T-cell (primary cell): ENCODE results near the gene OSBPL3. TPM values are rescaled to one million over a fixed set of nuclear protein-coding genes. Genes with fewer than 3 reads are reported as not detected.
"Not testable (repeated sequence)": the region's sequence is repeated elsewhere in the genome, so short reads cannot be mapped to it uniquely, and the experiment has no call there.

Experiments used
- ATAC-seq, 4 experiments: fragments of 200-7000 bp in 3 of 4; fragments of 150-1000 bp in 1 of 4; cut with Tn5 transposase; replicated peaks in 1 of 4; 1 replicate in 3 of 4; 2 replicates in 1 of 4; pipeline ENCODE4 v1.10.0; 2021; ENCODE audit warnings: moderate library complexity in 3 of 4, mild to moderate bottlenecking in 2 of 4, moderate number of reproducible peaks in 1 of 4
- CTCF ChIA-PET, 2 donors: fragments of 300-600 bp; sonication (Branson Sonifier 250); formaldehyde crosslinking; loops; one replicate each; lab custom pipeline; 2022; ENCODE audit warnings: antibody characterized with exemption in 2 of 2; lab: Charles Lee
- POLR2A ChIA-PET, 2 donors: fragments of 300-600 bp; sonication (Branson Sonifier 250); formaldehyde crosslinking; loops; one replicate each; lab custom pipeline; 2022; ENCODE audit warnings: antibody characterized with exemption in 2 of 2; lab: Charles Lee
- DNase-seq, 35 experiments: peaks; one replicate each; pipeline versions ENCODE4 v3.0.0 to v3.0.0-alpha.2; 2013 to 2023
- H3K27ac ChIP-seq: one replicate; pipeline ENCODE4 v1.5.1; 2013; ENCODE audit warnings: low read length
- H3K27me3 ChIP-seq, 2 experiments: replicated peaks in 1 of 2; 1 replicate in 1 of 2; 2 replicates in 1 of 2; pipeline versions ENCODE4 v1.6.1 to v1.7.0; 2013; ENCODE audit warnings: low read length in 1 of 2, mixed read lengths in 1 of 2; ENCODE audit not compliant: control insufficient read depth in 2 of 2, insufficient read depth in 2 of 2; ENCODE audit errors: extremely low read depth in 1 of 2
- H3K36me3 ChIP-seq, 2 donors: 1 replicate in 1 of 2; 2 replicates in 1 of 2; pipeline versions ENCODE4 v1.6.1 to v1.7.0; 2013; ENCODE audit warnings: low read length in 1 of 2; ENCODE audit not compliant: control insufficient read depth in 2 of 2, insufficient read depth in 1 of 2; ENCODE audit errors: extremely low read depth in 1 of 2
- H3K4me1 ChIP-seq, 2 experiments: 1 replicate in 1 of 2; 2 replicates in 1 of 2; pipeline versions ENCODE4 v1.6.1 to v1.7.0; 2013; ENCODE audit warnings: low read length in 2 of 2, mixed read lengths in 1 of 2; ENCODE audit not compliant: insufficient read depth in 2 of 2, control insufficient read depth in 1 of 2; ENCODE audit errors: extremely low read depth in 1 of 2
- H3K4me3 ChIP-seq, 2 donors: 1 replicate in 1 of 2; 2 replicates in 1 of 2; pipeline versions ENCODE4 v1.5.1 to v1.7.0; 2013; ENCODE audit warnings: mild to moderate bottlenecking in 2 of 2, low read length in 1 of 2, moderate library complexity in 1 of 2; ENCODE audit not compliant: control insufficient read depth in 1 of 2; ENCODE audit errors: extremely low read depth in 1 of 2
- H3K9me3 ChIP-seq: 2 replicates; pipeline ENCODE4 v1.7.0; 2013
- H3K27ac Mint-ChIP-seq, 2 donors: one replicate each; pipeline ENCODE4 v1.8.0; 2020 to 2021; ENCODE audit warnings: mild to moderate bottlenecking in 2 of 2, mixed read lengths in 2 of 2
- H3K27me3 Mint-ChIP-seq, 2 donors: one replicate each; pipeline ENCODE4 v1.8.0; 2021 to 2022; ENCODE audit warnings: mixed read lengths in 2 of 2
- H3K36me3 Mint-ChIP-seq: one replicate; pipeline ENCODE4 v1.8.0; 2021; ENCODE audit warnings: mixed read lengths
- H3K4me1 Mint-ChIP-seq, 3 donors: one replicate each; pipeline ENCODE4 v1.8.0; 2020 to 2022; ENCODE audit warnings: mixed read lengths in 3 of 3, mild to moderate bottlenecking in 1 of 3
- H3K4me3 Mint-ChIP-seq, 3 donors: one replicate each; pipeline ENCODE4 v1.8.0; 2020 to 2022; ENCODE audit warnings: mild to moderate bottlenecking in 3 of 3, mixed read lengths in 3 of 3, moderate library complexity in 3 of 3
- H3K9me3 Mint-ChIP-seq, 3 donors: one replicate each; pipeline ENCODE4 v1.8.0; 2020 to 2022; ENCODE audit warnings: mixed read lengths in 3 of 3
- WGBS: methylation state at CpG from one replicate; pipeline ENCODE4 v1.1.5; 2013; ENCODE audit warnings: missing lambda C conversion rate; ENCODE audit not compliant: insufficient coverage; 5-methylcytosine and 5-hydroxymethylcytosine counted together
- total RNA-seq, 35 experiments: library from RNA in 6 of 35; stranded (reverse) in 6 of 35; fragments of 120-200 nt in 1 of 35; gene quantifications; one replicate each; pipeline versions ENCODE4 v1.2.1 to v1.2.4 and lab custom pipeline; 2013 to 2026

OSBPL3 gene
- total RNA-seq, 5 donors from 2014 or later (not counting 1 experiment from before 2014, with no cell fraction given), result 30.2 to 62.7 (median 54.7) TPM

GRCh38 chr7:24903992-24904391 lies 76.0 kb downstream of the OSBPL3 start:
- H3K27ac Mint-ChIP-seq, POLR2A ChIA-PET, H3K9me3 Mint-ChIP-seq, ATAC-seq, H3K27me3 ChIP-seq, H3K36me3 ChIP-seq, CTCF ChIA-PET, H3K4me3 ChIP-seq, H3K9me3 ChIP-seq, DNase-seq, H3K27me3 Mint-ChIP-seq, H3K27ac ChIP-seq, H3K4me3 Mint-ChIP-seq, H3K36me3 Mint-ChIP-seq: not testable (repeated sequence)
- peaks cover 33 to 36% (median 34%) of the 10 kb centered on the region in 3 donors for H3K4me1 Mint-ChIP-seq
- H3K4me1 ChIP-seq, result peaks cover 14 to 50% of the 10 kb centered on the region in 2 experiments
- WGBS, result no CpG with 5 or more reads among the region's 4 CpGs

- Histone ChIP-seq H3K4me3 (no peak overlapping the region), H3K27ac (no peak overlapping the region), H3K4me1 (peaks cover 10 to 49% of the 10 kb centered on the region in 2 experiments), H3K27me3 (no peaks in the 10 kb centered on the region), H3K9me3 (no peaks in the 10 kb centered on the region), H3K36me3 (no peaks in the 10 kb centered on the region)
- ChIA-PET CTCF (no interaction called here), POLR2A (no interaction called here)
- H3K4me3 Mint-ChIP-seq, result no peak overlapping the region
- DNase-seq, result no peak
- WGBS, result 100% methylated on average over 1 of the region's 3 CpGs
- no peak for ATAC-seq
- no peaks in the 10 kb centered on the region for H3K27me3 Mint-ChIP-seq
- no peaks in the 10 kb centered on the region for H3K9me3 Mint-ChIP-seq
- H3K4me1 Mint-ChIP-seq, result peaks cover 37 to 41% (median 38%) of the 10 kb centered on the region in 3 donors
- no peak overlapping the region for H3K27ac Mint-ChIP-seq
- peaks cover 8% of the 10 kb centered on the region for H3K36me3 Mint-ChIP-seq
These were observed 76.4 kb downstream of the OSBPL3 start for GRCh38 chr7:24903559-24903958.

- peaks cover 42 to 46% (median 43%) of the 10 kb centered on the region in 3 donors for H3K4me1 Mint-ChIP-seq
- no peak for ATAC-seq
- Histone ChIP-seq H3K27ac (no peak overlapping the region), H3K36me3 (no peaks in the 10 kb centered on the region), H3K4me1 (peaks cover 4 to 50% of the 10 kb centered on the region in 2 experiments), H3K27me3 (no peaks in the 10 kb centered on the region), H3K9me3 (no peaks in the 10 kb centered on the region), H3K4me3 (no peak overlapping the region)
- no CpG with 5 or more reads among the region's 2 CpGs for WGBS
- no peaks in the 10 kb centered on the region for H3K27me3 Mint-ChIP-seq
- DNase-seq, result no peak
- ChIA-PET POLR2A (interaction anchor here in 1 of 2 donors (0.6 kb wide), 1 partner anchor 14 kb away, joined by 3 read pairs; no protein-coding TSS in a partner anchor), CTCF (no interaction called here)
- no peaks in the 10 kb centered on the region for H3K9me3 Mint-ChIP-seq
- peaks cover 8% of the 10 kb centered on the region for H3K36me3 Mint-ChIP-seq
- H3K27ac Mint-ChIP-seq, result no peak overlapping the region
- no peak overlapping the region for H3K4me3 Mint-ChIP-seq
These were observed 77.0 kb downstream of the OSBPL3 start for GRCh38 chr7:24902931-24903330.

GRCh38 chr7:24902276-24902675 lies 77.7 kb downstream of the OSBPL3 start:
- peaks cover 42 to 49% (median 46%) of the 10 kb centered on the region in 3 donors for H3K4me1 Mint-ChIP-seq
- WGBS, result no CpG with 5 or more reads among the region's 2 CpGs
- H3K27me3 Mint-ChIP-seq, result no peaks in the 10 kb centered on the region
- no peak for ATAC-seq
- H3K4me3 ChIP-seq, result no peak overlapping the region
- no peak overlapping the region for H3K4me3 Mint-ChIP-seq
- no peak overlapping the region for H3K27ac Mint-ChIP-seq
- DNase-seq, result no peak
- no peaks in the 10 kb centered on the region for H3K9me3 ChIP-seq
- H3K4me1 ChIP-seq, result peaks cover 0 to 47% of the 10 kb centered on the region in 2 experiments
- no peak overlapping the region for H3K27ac ChIP-seq
- ChIA-PET POLR2A (interaction anchor here in 1 of 2 donors (0.6 kb wide), 1 partner anchor 212 kb away, joined by 5 read pairs; no protein-coding TSS in a partner anchor), CTCF (no interaction called here)
- no peaks in the 10 kb centered on the region for H3K27me3 ChIP-seq
- H3K36me3 Mint-ChIP-seq, result peaks cover 8% of the 10 kb centered on the region
- no peaks in the 10 kb centered on the region for H3K9me3 Mint-ChIP-seq
- H3K36me3 ChIP-seq, result no peaks in the 10 kb centered on the region

GRCh38 chr7:24899905-24900304 lies 80.1 kb downstream of the OSBPL3 start:
- ChIA-PET CTCF (interaction anchor here in 1 of 2 donors (1.0 to 1.5 kb wide), 3 partner anchors 10 to 171 kb away, joined by 3 to 4 read pairs (median 3); no protein-coding TSS in a partner anchor), POLR2A (no interaction called here)
- Histone ChIP-seq H3K4me3 (no peak overlapping the region), H3K27ac (no peak overlapping the region), H3K4me1 (peaks cover 0 to 31% of the 10 kb centered on the region in 2 experiments), H3K36me3 (no peaks in the 10 kb centered on the region), H3K9me3 (no peaks in the 10 kb centered on the region), H3K27me3 (no peaks in the 10 kb centered on the region)
- WGBS, result 100% methylated on average over 1 of the region's 4 CpGs
- Mint-ChIP-seq H3K4me1 (peaks cover 47 to 67% (median 66%) of the 10 kb centered on the region in 3 donors), H3K27ac (no peak overlapping the region), H3K27me3 (no peaks in the 10 kb centered on the region), H3K36me3 (peaks cover 5% of the 10 kb centered on the region), H3K4me3 (no peak overlapping the region), H3K9me3 (no peaks in the 10 kb centered on the region)
- no peak for ATAC-seq
- no peak for DNase-seq

- peaks cover 0 to 29% of the 10 kb centered on the region in 2 experiments for H3K4me1 ChIP-seq
- no peaks in the 10 kb centered on the region for H3K36me3 ChIP-seq
- Mint-ChIP-seq H3K9me3 (no peaks in the 10 kb centered on the region), H3K27me3 (no peaks in the 10 kb centered on the region), H3K4me3 (no peak overlapping the region), H3K36me3 (peaks cover 5% of the 10 kb centered on the region), H3K27ac (peak overlapping the region; percentile 1 to 20), H3K4me1 (peaks cover 54 to 75% (median 74%) of the 10 kb centered on the region in 3 donors)
- no peaks in the 10 kb centered on the region for H3K9me3 ChIP-seq
- H3K4me3 ChIP-seq, result no peak overlapping the region
- ChIA-PET POLR2A (interaction anchor here in 1 of 2 donors (0.6 kb wide), 1 partner anchor 10 kb away, joined by 13 read pairs; no protein-coding TSS in a partner anchor), CTCF (interaction anchor here in 1 of 2 donors (0.6 kb wide), 1 partner anchor 78 kb away, joined by 3 read pairs; no protein-coding TSS in a partner anchor)
- ATAC-seq, result no peak
- WGBS, result no CpG with 5 or more reads among the region's 1 CpG
- H3K27me3 ChIP-seq, result no peaks in the 10 kb centered on the region
- no peak overlapping the region for H3K27ac ChIP-seq
- DNase-seq, result no peak
These were observed 80.8 kb downstream of the OSBPL3 start for GRCh38 chr7:24899161-24899560.
